ENCODE data around the gene ARAP1. TPM values are rescaled to one million over a fixed set of nuclear protein-coding genes. Genes with fewer than 3 reads are reported as not detected.

The ARAP1 gene
- polyA plus RNA-seq, 1 donor (not counting 4 experiments of a cell fraction or from before 2014, with no cell fraction given) = 32.8 TPM

DNA sequence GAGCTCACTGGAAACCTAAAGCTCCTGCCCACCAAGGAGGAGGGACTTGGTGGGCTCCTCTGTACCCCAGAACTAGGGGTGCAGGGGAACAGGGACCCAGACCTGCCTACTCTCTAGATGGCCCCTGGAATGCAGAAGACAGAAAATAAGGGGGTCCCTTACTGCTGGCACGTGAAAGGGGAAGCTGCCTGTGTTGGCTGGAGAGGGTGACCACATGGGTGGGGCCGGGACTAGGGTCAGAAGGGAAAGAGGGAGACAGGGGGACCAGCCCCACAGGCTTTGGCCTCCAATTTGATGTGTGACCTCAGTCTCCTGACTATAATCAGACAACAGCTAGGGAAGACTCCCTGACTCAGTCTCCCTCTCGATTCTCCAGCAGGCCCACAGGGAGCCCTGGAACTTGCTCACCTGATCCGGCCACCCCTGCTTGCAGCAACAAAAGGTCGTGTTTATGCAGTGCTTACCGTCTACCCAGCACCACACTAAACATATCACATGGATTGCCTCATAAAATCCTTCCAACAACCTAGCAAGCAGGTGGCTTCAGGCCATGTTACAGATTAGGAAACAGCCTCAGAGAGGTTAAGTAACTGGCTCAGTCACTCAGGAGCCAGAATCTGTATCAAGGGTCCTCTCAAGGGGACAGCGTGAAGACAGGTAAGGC, 10.2 kb downstream of the ARAP1 start:
- Histone ChIP-seq H3K36me3 (ENCODE audit: control insufficient read depth in 2 of 2, extremely low read depth in 1 of 2, insufficient read depth in 2 of 2, low read length in 2 of 2) (peaks cover 0 to 14% of the 10 kb centered on the region in 2 experiments), H3K27ac (ENCODE audit: control insufficient read depth, insufficient read depth, low read length) (no peak overlapping the region), H3K9me3 (ENCODE audit: control insufficient read depth, low read depth, low read length) (no peaks in the 10 kb centered on the region), H3K4me2 (ENCODE audit: control insufficient read depth, extremely low read depth, insufficient read depth, low read depth, low read length) (no peak overlapping the region), H3K79me2 (ENCODE audit: control insufficient read depth, insufficient read depth, low read length) (peaks cover 37% of the 10 kb centered on the region), H2AFZ (ENCODE audit: control insufficient read depth, low read length) (no peak overlapping the region), H3K9ac (ENCODE audit: control insufficient read depth, extremely low read depth, insufficient read depth, low read length) (no peak overlapping the region), H3K4me3 (ENCODE audit: control insufficient read depth in 2 of 3, extremely low read depth in 1 of 3, insufficient read depth in 2 of 3, low read depth in 1 of 3, low read length in 3 of 3) (no peak overlapping the region), H3K9me1 (ENCODE audit: control insufficient read depth, extremely low read depth, insufficient read depth, low read length) (peaks cover 3% of the 10 kb centered on the region), H3K27me3 (ENCODE audit: control insufficient read depth, extremely low read depth, insufficient read depth, low read length) (no peaks in the 10 kb centered on the region), H3K4me1 (ENCODE audit: control insufficient read depth, extremely low read depth, insufficient read depth, low read length) (peaks cover 47% of the 10 kb centered on the region), H4K20me1 (ENCODE audit: control insufficient read depth, extremely low read depth, insufficient read depth, low read length) (no peaks in the 10 kb centered on the region)
- FAIRE-seq = no peak
- TF ChIP-seq, protein P1, sequence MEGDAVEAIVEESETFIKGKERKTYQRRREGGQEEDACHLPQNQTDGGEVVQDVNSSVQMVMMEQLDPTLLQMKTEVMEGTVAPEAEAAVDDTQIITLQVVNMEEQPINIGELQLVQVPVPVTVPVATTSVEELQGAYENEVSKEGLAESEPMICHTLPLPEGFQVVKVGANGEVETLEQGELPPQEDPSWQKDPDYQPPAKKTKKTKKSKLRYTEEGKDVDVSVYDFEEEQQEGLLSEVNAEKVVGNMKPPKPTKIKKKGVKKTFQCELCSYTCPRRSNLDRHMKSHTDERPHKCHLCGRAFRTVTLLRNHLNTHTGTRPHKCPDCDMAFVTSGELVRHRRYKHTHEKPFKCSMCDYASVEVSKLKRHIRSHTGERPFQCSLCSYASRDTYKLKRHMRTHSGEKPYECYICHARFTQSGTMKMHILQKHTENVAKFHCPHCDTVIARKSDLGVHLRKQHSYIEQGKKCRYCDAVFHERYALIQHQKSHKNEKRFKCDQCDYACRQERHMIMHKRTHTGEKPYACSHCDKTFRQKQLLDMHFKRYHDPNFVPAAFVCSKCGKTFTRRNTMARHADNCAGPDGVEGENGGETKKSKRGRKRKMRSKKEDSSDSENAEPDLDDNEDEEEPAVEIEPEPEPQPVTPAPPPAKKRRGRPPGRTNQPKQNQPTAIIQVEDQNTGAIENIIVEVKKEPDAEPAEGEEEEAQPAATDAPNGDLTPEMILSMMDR (optimal IDR thresholded peaks at IDR 0.05 in 1 of 3, IDR thresholded peaks at IDR 0.05 in 1 of 3, conservative IDR thresholded peaks at IDR 0.05 in 1 of 3; ENCODE audit: extremely low read depth in 1 of 3, insufficient read depth in 2 of 3, low read length in 3 of 3) = no peak
- TF ChIP-seq EZH2 (IDR thresholded peaks at IDR 0.05; ENCODE audit: low read length) = no peak
- dilution Hi-C loops (cut with MboI; ENCODE audit: extremely low pct_ligation_motif_present, low sequenced_read_pairs) = no loop called here
- DNase-seq (ENCODE audit: low read depth, low spot score) = no peak

DNA sequence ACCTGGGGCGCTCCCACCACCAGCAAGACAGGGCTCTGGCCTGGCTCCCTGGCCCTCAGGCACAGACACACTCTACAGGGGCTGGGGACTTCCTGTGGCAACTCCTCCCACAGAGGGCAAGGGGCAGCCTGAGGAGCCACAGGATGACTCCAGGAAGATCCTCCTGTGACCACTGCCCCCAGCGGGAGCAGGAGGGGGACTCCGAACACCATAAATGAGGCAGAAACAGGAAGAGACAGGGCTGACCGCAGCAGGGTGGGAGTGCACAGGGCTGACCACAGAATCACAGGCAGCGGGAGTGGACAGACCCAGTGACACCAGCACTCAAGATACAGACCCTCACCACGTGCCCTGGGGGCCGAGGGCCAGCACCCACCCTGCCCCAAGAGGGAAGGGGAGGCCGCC, 10.8 kb downstream of the ARAP1 start:
- Histone ChIP-seq H4K20me1 (ENCODE audit: control insufficient read depth, extremely low read depth, insufficient read depth, low read length) (no peaks in the 10 kb centered on the region), H3K4me2 (ENCODE audit: control insufficient read depth, extremely low read depth, insufficient read depth, low read depth, low read length) (no peak overlapping the region), H3K9ac (ENCODE audit: control insufficient read depth, extremely low read depth, insufficient read depth, low read length) (no peak overlapping the region), H3K9me3 (ENCODE audit: control insufficient read depth, low read depth, low read length) (no peaks in the 10 kb centered on the region), H3K9me1 (ENCODE audit: control insufficient read depth, extremely low read depth, insufficient read depth, low read length) (peaks cover 3% of the 10 kb centered on the region), H3K79me2 (ENCODE audit: control insufficient read depth, insufficient read depth, low read length) (peaks cover 38% of the 10 kb centered on the region), H3K4me3 (ENCODE audit: control insufficient read depth in 2 of 3, extremely low read depth in 1 of 3, insufficient read depth in 2 of 3, low read depth in 1 of 3, low read length in 3 of 3) (no peak overlapping the region), H2AFZ (ENCODE audit: control insufficient read depth, low read length) (no peak overlapping the region), H3K4me1 (ENCODE audit: control insufficient read depth, extremely low read depth, insufficient read depth, low read length) (peaks cover 52% of the 10 kb centered on the region), H3K36me3 (ENCODE audit: control insufficient read depth in 2 of 2, extremely low read depth in 1 of 2, insufficient read depth in 2 of 2, low read length in 2 of 2) (peaks cover 0 to 14% of the 10 kb centered on the region in 2 experiments), H3K27me3 (ENCODE audit: control insufficient read depth, extremely low read depth, insufficient read depth, low read length) (no peaks in the 10 kb centered on the region), H3K27ac (ENCODE audit: control insufficient read depth, insufficient read depth, low read length) (no peak overlapping the region)
- DNase-seq (ENCODE audit: low read depth, low spot score) = no peak
- no peak for FAIRE-seq
- TF ChIP-seq, protein P1 (optimal IDR thresholded peaks at IDR 0.05 in 1 of 3, IDR thresholded peaks at IDR 0.05 in 1 of 3, conservative IDR thresholded peaks at IDR 0.05 in 1 of 3; ENCODE audit: extremely low read depth in 1 of 3, insufficient read depth in 2 of 3, low read length in 3 of 3) = no peak
- no peak for TF ChIP-seq EZH2 (IDR thresholded peaks at IDR 0.05; ENCODE audit: low read length)
- dilution Hi-C loops (cut with MboI; ENCODE audit: extremely low pct_ligation_motif_present, low sequenced_read_pairs) = no loop called here
